Measurements from ENCODE around the gene SMYD3.

Gene SMYD3

GRCh38 chr1:245934409-245934808 is 572.7 kb downstream of the SMYD3 start:
- in situ Hi-C loops (cut with MboI; ENCODE audit: low sequenced_read_pairs) = no loop called here

- in situ Hi-C loops (cut with MboI; ENCODE audit: low sequenced_read_pairs) = no loop called here
Observed at GRCh38 chr1:245933431-245934045, 573.5 kb downstream of the SMYD3 start.

GRCh38 chr1:245932302-245932972 is 574.6 kb downstream of the SMYD3 start:
- in situ Hi-C loops (cut with MboI; ENCODE audit: low sequenced_read_pairs) = no loop called here

GRCh38 chr1:245931450-245931849 is 575.6 kb downstream of the SMYD3 start:
- in situ Hi-C loops (cut with MboI; ENCODE audit: low sequenced_read_pairs) = no loop called here

GRCh38 chr1:245929224-245929623 is 577.9 kb downstream of the SMYD3 start:
- in situ Hi-C loops (cut with MboI; ENCODE audit: low sequenced_read_pairs) = no loop called here

GRCh38 chr1:245926888-245927287 is 580.2 kb downstream of the SMYD3 start:
- in situ Hi-C loops (cut with MboI; ENCODE audit: low sequenced_read_pairs) = no loop called here

GRCh38 chr1:245923215-245923614 is 583.9 kb downstream of the SMYD3 start:
- in situ Hi-C loops (cut with MboI; ENCODE audit: low sequenced_read_pairs) = no loop called here

- in situ Hi-C loops (cut with MboI; ENCODE audit: low sequenced_read_pairs) = no loop called here
Observed at GRCh38 chr1:245921417-245921816, 585.7 kb downstream of the SMYD3 start.

GRCh38 chr1:245917403-245917802 is 589.7 kb downstream of the SMYD3 start:
- in situ Hi-C loops (cut with MboI; ENCODE audit: low sequenced_read_pairs) = no loop called here

GRCh38 chr1:245915841-245916240 is 591.2 kb downstream of the SMYD3 start:
- in situ Hi-C loops (cut with MboI; ENCODE audit: low sequenced_read_pairs) = no loop called here

GRCh38 chr1:245915406-245915805 is 591.7 kb downstream of the SMYD3 start:
- in situ Hi-C loops (cut with MboI; ENCODE audit: low sequenced_read_pairs) = no loop called here

- in situ Hi-C loops (cut with MboI; ENCODE audit: low sequenced_read_pairs) = no loop called here
Observed at GRCh38 chr1:245908543-245908942, 598.5 kb downstream of the SMYD3 start.

- in situ Hi-C loops (cut with MboI; ENCODE audit: low sequenced_read_pairs) = no loop called here
Observed at GRCh38 chr1:245906207-245906606, 600.9 kb downstream of the SMYD3 start.

GRCh38 chr1:245903851-245904250 is 603.2 kb downstream of the SMYD3 start:
- in situ Hi-C loops (cut with MboI; ENCODE audit: low sequenced_read_pairs) = no loop called here

GRCh38 chr1:245901565-245901964 is 605.5 kb downstream of the SMYD3 start:
- in situ Hi-C loops (cut with MboI; ENCODE audit: low sequenced_read_pairs) = no loop called here

GRCh38 chr1:245901037-245901436 is 606.0 kb downstream of the SMYD3 start:
- in situ Hi-C loops (cut with MboI; ENCODE audit: low sequenced_read_pairs) = no loop called here

- in situ Hi-C loops (cut with MboI; ENCODE audit: low sequenced_read_pairs) = no loop called here
Observed at GRCh38 chr1:245898581-245898980, 608.5 kb downstream of the SMYD3 start.

GRCh38 chr1:245896258-245896657 is 610.8 kb downstream of the SMYD3 start:
- in situ Hi-C loops (cut with MboI; ENCODE audit: low sequenced_read_pairs) = no loop called here

- in situ Hi-C loops (cut with MboI; ENCODE audit: low sequenced_read_pairs) = no loop called here
Observed at GRCh38 chr1:245895455-245895959, 611.6 kb downstream of the SMYD3 start.

GRCh38 chr1:245894843-245895242 is 612.2 kb downstream of the SMYD3 start:
- in situ Hi-C loops (cut with MboI; ENCODE audit: low sequenced_read_pairs) = no loop called here

GRCh38 chr1:245893025-245893424 is 614.1 kb downstream of the SMYD3 start:
- in situ Hi-C loops (cut with MboI; ENCODE audit: low sequenced_read_pairs) = no loop called here

GRCh38 chr1:245888809-245889208 is 618.3 kb downstream of the SMYD3 start:
- in situ Hi-C loops (cut with MboI; ENCODE audit: low sequenced_read_pairs) = no loop called here

GRCh38 chr1:245887829-245888228 is 619.2 kb downstream of the SMYD3 start:
- in situ Hi-C loops (cut with MboI; ENCODE audit: low sequenced_read_pairs) = no loop called here

All from hTERT RPE-1 (cell line).